Activated T-helper 9 cell treated with anti-CD3 and anti-CD28 coated beads, Interleukin-2, amount 50 U/mL, for 16 hours (primary cell): ENCODE data around the gene MECP2.

Experiments used
- DNase-seq: peaks from one replicate; pipeline ENCODE4 v3.0.0-alpha.2; 2020; ENCODE audit warnings: low read depth

Gene MECP2

GRCh38 chrX:154059729-154060245 lies 37.7 kb downstream of the MECP2 start:
- no peak for DNase-seq

- DNase-seq = no peak
These were observed 38.3 kb downstream of the MECP2 start for GRCh38 chrX:154059231-154059630.

GRCh38 chrX:154058214-154058997 lies 39.1 kb downstream of the MECP2 start:
- no peak for DNase-seq

GRCh38 chrX:154057791-154058190 lies 39.7 kb downstream of the MECP2 start:
- no peak for DNase-seq

- no peak for DNase-seq
These were observed 40.7 kb downstream of the MECP2 start for GRCh38 chrX:154056770-154057241.

- peak; percentile 48 for DNase-seq
These were observed 46.2 kb downstream of the MECP2 start for GRCh38 chrX:154051201-154051810.

- no peak for DNase-seq
These were observed 47.4 kb downstream of the MECP2 start for GRCh38 chrX:154050113-154050495.

- DNase-seq = no peak
These were observed 48.1 kb downstream of the MECP2 start for GRCh38 chrX:154049209-154050112.

GRCh38 chrX:154048398-154048797 lies 49.1 kb downstream of the MECP2 start:
- DNase-seq = no peak

GRCh38 chrX:154046940-154047610 lies 50.4 kb downstream of the MECP2 start:
- no peak for DNase-seq

GRCh38 chrX:154046031-154046781 lies 51.3 kb downstream of the MECP2 start:
- DNase-seq = no peak

GRCh38 chrX:154044091-154044490 lies 53.4 kb downstream of the MECP2 start:
- no peak for DNase-seq

GRCh38 chrX:154043003-154043763 lies 54.3 kb downstream of the MECP2 start:
- no peak for DNase-seq

GRCh38 chrX:154040863-154041262 lies 56.7 kb downstream of the MECP2 start:
- DNase-seq = no peak

GRCh38 chrX:154040307-154040756 lies 57.2 kb downstream of the MECP2 start:
- DNase-seq = no peak

GRCh38 chrX:154039577-154039976 lies 57.9 kb downstream of the MECP2 start:
- no peak for DNase-seq

- DNase-seq = no peak
These were observed 58.9 kb downstream of the MECP2 start for GRCh38 chrX:154038656-154039055.

GRCh38 chrX:154037754-154038153 lies 59.8 kb downstream of the MECP2 start:
- no peak for DNase-seq

- DNase-seq = no peak
These were observed 61.0 kb downstream of the MECP2 start for GRCh38 chrX:154036513-154036912.

GRCh38 chrX:154033848-154034247 lies 63.7 kb downstream of the MECP2 start:
- DNase-seq = no peak
